GM21529 (cell line): ENCODE measurements around the gene IL10.
A peak's percentile ranks its signal among the peaks of the same experiment; 100 is the strongest.

Source experiments
- ATAC-seq: cut with Tn5 transposase; IDR thresholded peaks from one replicate; pipeline ENCODE4 v1.9.1; 2021; ENCODE audit not compliant: unreplicated experiment

Gene IL10

DNA sequence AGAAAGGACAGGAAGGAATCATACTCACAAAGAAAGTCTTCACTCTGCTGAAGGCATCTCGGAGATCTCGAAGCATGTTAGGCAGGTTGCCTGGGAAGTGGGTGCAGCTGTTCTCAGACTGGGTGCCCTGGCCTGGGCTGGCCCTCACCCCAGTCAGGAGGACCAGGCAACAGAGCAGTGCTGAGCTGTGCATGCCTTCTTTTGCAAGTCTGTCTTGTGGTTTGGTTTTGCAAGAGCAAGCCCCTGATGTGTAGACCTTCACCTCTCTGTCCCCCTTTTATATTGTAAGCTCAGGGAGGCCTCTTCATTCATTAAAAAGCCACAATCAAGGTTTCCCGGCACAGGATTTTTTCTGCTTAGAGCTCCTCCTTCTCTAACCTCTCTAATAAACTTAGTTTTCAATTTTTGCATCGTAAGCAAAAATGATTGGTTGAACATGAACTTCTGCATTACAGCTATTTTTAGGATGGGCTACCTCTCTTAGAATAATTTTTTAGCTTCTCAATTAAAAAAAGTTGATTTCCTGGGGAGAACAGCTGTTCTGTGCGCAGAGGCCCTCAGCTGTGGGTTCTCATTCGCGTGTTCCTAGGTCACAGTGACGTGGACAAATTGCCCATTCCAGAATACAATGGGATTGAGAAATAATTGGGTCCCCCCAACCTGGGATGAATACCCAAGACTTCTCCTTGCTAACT lies at the start of gene IL10:
Gene IL10 (minus strand): TSS at position 252 of the 695 bp plus-strand sequence. CDS start 59 bp downstream, at position 193.
- no peak for ATAC-seq

DNA sequence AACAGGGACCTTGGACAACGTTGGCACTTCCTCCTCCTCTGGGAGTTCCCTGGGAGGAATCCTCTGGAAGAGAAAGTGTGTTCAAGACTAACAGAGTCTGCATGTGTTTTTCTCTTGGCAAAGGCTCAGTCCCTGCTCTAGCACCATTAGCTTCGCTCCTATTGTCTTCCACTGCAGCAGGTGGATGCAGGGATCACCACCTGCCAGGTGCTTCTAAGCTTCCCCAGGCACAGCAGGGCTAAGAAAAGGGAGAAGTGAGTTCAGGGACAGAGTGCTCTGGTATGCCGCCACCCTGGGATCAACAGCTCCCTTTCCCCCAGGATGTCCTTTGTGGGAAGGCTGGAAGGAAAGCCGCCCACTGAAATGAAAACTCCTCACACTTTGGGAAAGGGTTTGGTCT lies 49.2 kb upstream of the IL10 start:
- no peak for ATAC-seq

DNA sequence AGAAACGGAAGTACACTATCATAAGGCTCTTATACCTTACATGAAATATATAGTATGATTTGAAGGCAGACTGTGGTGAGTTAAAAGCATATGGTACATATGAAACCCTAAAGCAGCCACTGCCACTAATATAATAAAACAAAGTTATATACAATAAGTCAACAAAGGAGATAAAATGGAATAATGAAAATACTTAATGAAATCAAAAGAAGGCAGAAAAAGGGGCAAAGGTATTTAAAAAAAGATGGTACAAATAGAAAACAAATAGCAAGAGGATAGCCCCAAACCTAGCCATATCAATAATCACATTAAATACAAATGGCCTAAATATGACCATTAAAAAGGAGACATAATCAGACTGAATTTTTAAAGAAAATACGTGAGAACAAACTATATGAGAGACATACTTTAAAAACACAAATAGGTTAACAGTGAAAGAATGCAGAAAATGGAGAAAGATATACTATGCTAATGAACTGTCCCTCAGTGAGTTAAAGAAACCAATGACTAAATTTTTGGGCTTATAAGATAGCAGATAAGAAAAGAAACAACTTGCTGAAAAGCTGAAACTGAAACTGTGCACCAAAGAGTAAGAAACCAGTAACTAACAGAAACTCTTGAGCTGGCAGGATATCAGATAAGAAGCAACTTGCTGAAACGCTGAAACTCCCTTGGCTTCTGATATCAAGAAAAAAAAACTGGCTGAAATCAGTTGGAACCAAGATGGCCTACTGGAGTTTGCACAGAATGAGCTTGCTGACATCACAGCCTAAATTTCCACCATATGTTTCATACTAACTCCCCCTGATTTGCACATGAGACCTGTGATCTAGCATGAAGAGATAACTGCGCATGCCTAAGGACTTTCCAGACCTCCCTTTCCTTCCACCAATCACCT lies 44.3 kb upstream of the IL10 start:
- ATAC-seq = peak; percentile 72

DNA sequence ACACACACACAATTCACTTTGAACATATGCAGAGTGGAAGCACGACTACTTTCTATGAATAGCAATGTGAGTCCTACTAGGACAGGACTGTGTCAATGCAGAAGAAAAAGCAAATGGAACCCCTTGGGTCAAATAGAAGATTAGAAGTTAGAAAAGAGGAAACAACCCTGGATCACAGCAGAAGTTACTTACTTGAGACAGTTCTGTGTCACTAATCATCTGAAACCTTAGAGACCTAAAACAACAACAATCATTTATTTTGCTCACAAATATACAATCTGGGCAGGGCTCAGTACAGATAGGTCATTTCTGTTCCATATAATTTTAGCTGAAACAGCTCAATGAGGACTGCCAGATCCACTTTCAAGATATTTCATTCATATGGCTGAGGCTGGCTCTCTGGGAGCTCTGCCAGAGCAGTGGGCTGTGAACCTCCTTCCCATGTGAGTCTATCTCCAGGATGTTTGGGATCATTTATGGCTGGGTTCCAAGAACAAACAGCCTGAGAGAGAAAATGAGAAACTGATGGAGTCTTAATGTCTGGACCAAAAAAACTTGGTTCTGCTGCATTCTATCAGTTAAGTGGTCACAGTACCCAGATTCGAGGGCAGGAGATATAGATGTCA lies 42.5 kb upstream of the IL10 start:
- ATAC-seq = no peak

DNA sequence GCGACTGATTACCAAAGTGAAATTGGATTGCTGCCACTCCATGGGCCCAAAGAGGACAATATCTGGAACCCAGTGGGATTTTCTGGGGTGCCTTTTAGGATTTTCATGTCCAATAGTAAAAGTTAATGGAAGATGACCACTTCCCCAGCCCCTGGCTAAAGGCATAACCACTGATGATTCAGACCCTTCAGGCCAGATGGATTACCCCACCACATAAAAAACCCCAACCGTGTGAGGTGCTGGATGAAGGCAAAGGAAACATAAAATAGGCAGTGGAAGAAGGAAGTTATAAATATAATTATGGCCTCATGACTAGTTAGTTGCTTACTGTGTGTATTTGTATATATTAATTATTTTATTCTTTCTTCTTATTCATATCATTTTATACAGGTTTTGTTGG lies 40.2 kb upstream of the IL10 start:
- ATAC-seq = no peak

DNA sequence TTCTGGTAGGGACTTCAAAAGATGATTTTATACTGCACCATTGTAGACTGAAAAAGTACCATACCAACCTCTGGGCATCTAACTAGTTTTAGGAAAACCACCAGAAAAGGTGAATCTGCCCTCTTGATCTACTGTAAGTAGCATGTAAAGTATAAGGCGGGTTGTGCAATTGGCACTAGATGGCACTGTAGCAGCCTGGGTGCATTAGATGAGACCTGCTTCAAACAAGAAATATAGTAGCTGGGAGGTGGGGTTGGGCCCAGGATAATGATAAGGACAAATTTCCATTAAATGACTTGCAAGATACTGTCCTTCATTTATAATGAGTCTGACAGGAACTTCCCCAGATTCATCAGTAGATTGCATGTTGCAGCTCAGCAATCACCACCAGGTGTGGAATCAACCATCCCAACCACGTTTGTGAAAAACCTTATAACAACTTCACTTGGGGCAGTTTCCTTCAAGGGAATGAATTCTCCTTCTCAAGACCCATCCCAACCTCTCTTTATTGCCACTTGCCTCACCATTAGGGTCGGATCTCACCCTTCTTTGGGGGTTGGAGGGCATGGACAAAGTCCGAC lies 37.3 kb upstream of the IL10 start:
- no peak for ATAC-seq

DNA sequence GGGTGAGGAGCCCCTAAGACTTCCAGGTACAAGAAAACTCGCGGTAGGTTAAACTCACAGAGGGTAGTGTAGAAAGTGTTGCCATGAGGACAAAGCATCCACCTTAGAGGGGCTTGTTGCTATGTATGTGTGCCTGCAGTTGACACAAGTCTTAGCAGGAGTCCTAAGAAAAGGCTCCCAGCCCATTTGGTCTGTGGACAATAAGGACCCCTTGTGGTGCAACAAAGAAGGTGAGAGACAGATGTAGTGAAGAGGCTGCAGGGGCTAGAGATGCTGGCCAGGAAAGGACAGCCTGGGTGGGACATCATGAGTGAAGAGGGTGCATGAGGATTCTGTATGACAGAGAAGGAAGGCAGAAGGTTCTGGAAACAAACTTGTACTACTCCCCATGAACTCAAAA lies 36.3 kb upstream of the IL10 start:
- peak; percentile 82 for ATAC-seq

DNA sequence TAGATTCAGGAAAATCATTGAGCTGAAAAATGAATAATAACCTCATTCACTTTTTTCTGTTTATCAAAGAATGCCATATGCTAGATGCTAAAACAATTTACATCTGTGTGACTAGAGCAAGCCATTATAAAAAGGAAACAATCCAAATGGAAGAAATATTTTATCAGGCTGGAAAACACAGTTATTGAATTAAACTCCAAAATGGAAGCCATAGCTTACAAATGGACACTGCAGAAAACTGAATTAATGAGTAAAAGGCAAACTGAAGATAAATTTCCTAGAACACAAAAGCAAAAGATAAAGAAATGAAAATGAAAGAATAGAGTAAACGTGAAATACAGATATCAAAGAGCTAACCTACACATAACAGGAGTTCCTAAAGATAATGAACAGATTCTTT lies 33.1 kb upstream of the IL10 start:
- no peak for ATAC-seq

DNA sequence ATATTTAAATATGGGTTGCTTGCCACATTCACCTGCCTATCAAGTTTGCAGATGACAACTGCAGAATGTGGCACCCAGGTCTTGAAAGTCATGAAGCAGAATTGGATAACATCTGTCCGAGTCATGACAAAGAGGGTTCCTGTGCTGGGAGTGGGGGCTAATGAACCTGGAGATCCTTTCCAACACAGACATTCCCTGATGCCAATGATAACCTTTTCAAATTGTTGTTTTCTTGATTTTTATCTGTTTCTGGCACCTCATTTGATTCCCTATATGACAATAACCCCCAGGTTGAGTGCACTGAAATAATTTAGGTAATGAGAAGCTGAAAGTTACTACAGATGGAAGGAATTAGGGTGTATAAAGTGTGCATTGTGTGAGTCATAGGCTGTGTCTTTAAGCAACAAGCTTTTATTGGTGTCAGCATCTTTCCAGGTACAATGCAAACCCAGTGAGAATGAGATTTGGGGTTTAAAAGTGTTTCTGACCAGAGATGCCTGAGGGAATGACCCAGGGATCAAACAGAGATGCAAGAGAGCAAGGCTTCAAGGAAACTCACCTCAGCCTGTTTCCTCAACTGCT lies 32.0 kb upstream of the IL10 start:
- ATAC-seq = no peak

DNA sequence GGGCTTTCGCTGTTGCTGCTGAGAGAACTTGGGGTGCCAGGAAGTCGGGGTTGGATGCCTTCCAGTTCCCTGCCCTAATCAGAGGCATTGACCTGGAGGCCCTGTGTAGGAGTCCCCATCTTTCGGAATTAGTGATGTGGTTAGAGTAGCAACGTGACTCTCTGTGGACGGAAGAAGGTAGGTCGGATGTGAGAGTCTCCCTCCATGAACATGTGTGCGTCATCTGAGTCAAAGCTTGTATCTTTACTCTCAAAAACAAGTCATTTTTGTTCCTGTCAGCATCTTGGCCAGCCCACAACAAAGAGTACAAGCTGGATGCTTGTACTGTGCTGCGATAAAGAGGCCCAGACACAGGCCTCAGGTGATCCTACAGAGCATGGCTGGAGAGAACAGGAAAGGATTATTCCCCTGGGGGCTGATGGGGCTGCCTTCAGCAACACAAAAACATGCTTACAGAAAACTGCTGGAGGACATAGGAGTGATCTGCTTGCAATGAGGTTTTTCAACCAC lies 31.0 kb upstream of the IL10 start:
- ATAC-seq = peak; percentile 97

DNA sequence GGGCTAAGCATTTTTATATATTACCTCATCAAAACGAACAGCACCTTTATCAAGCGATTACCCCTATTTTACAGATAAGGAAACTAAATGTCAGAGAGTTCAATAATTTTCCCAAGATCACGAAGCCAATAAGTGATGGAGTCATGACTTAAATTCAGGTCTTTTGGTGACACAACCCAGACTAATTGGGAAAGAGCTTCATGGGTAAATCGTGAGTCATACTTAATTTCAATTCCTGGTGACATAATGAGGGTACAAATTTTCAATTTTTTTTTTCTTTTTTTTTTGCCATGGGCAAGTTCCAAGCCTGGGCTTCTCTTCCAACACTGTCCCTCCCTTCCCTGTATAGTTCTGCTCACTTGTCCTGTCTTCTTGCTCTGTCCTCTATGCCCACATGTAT lies 30.1 kb upstream of the IL10 start:
- ATAC-seq = no peak

DNA sequence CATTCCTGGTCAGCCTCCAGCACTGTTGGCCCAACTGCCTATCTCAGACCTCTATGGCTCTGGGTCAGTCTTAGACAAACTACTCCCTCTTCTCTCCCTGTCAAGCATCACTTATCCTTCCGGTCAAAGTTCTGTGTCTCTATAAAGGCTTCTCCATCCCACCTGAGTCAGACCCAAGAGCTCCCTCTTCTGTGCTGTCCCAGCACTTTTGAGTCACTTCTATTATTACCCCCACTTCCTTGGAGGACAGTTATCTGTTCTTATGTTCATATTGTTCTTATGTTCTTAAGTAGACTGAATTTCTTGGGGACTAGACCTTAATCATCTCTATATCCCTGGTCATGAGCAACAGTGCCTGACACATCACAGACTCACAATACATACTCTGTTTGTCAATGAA lies 29.2 kb upstream of the IL10 start:
- no peak for ATAC-seq

DNA sequence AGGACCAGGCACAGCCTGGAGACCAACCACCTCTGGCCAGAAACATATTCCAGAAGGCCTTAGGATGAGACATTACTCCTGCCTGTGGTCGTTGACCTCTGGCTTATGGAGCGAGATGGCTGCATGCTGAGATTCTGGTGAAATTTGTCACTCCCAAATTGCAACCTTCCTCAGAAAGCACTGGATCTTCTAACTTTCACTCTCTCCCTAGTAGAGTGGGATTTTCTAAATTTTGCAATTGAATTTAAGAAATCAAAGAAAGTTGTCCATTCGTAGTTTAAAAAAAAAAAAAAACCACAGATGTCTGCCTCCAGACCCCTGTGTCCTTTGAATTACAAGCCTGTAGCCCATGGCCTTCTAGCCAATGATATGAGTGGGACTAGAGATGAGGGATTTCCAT lies 28.6 kb upstream of the IL10 start:
- no peak for ATAC-seq

DNA sequence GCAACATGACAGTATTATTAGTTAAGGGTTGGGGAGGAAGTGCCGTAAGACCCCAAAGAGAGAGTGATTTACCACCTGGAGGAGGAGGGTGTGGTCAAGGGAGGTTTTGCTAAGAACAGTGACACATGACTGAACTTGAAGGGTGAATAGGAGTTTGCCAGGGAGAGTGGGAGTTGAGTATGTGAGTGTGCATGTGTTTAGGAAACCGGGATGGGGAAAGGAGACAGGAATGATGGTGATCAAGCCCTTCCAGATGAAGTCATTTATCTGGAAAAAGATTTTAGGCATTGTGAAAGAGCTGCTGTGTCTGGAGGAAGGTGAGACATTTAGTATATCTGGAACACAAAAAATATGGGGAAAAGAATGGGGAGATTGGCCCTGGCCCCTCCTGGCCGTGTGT lies 28.1 kb upstream of the IL10 start:
- ATAC-seq = no peak

DNA sequence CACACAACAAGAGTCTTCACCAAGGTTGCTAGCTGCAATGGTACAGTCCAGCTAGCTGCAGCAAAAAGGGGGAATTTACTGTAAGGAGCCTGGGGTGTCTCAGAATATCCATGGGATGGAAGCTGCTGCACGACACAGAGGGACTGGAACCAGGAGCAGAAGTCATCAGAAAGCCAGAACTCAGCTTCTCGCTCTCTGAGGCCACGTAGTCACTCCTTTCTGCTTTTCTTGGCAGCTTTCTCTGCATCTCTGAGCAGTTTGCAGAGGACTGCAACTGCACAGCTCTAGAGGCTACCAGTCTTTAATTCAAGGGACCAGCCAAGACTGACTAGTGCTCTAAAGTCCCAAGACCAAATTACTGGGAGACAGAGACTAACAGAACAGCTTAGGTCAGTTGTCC lies 27.0 kb upstream of the IL10 start:
- no peak for ATAC-seq

DNA sequence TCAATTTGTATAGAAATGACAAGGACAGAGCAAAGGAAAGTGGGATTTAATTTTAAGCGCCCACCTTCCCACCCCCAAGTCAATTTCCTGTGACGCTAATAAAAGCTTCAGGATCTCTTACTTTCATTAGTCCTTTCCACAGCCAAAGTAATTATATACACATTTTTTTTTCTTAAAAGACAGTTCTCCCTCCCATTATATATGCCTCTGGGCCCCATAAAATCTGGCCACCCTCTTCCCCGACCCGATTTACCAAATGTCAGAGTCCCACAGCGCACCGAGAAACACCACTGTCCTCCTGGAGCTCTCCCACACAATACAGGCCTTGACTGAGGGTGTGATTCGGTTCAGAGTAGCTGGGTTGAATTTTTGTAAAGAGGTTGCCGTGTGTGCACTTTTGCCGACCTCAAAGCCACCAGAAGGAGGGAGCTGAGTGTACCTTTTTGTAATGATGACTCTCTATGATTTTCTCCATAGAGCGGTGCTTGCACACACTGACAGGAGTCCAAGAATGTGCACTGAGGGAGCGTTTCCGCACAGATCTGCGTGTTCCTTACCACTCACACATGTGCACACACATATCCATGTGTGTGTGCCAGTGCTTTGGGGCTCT lies 26.2 kb upstream of the IL10 start:
- no peak for ATAC-seq

DNA sequence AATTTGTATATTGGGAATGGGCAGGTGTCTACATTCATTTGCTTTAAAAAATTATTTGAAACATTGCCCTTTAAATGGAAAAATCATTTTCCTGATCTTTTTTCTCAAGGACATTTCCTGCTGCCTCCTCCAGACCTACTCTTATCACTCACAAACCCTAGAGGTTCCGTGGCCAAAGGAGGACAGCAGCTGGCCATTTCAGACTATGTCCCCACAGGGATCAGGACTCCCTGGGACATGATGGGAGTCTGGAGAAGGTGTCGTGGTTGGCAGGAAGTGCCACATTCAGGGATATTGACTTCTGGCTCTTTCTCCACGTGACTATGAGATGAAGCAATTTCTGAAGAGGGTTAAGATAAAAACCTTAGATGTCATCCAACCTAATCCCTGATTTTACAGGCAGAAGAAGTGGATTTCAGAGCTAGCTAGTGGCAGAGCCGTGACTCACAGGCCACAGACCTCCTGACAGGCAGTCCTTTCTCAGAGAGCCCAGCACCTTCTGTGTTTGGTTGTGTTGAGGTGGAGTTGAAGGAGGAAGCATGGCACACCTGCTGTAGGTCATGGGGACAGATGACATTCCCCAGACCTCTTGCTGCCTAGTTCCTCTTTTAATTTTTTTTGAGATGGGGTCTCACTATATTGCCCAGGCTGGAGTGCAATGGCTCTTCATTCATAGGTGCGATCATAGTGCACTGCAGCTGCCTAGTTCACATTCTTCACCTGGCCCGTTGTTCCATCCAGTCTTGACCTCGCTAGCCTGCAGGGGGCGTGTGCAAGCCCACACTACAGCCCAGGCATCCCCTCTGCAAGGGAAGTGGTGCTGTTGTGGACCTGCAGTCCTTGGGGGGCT lies 25.5 kb upstream of the IL10 start:
- no peak for ATAC-seq

DNA sequence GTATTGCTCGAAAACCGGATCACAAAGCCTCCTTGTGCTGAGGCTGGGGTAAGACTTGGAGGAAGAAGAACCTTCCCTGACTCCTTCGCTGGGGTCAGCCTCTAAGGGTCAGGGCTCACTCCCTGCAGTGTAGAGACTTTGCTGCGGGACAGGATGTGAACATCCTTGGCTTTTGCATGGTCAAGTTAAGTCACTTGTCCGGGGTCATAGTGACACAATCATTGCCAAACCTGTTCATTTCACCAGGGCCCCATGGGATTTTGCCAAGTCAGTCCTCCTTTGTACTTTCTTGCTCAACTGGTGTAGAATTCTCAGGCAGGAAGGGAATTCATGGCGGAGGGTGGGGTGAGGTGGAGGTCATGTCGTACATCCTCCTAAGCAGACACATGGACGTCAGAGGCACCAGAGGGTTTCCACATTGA lies 24.7 kb upstream of the IL10 start:
- no peak for ATAC-seq

DNA sequence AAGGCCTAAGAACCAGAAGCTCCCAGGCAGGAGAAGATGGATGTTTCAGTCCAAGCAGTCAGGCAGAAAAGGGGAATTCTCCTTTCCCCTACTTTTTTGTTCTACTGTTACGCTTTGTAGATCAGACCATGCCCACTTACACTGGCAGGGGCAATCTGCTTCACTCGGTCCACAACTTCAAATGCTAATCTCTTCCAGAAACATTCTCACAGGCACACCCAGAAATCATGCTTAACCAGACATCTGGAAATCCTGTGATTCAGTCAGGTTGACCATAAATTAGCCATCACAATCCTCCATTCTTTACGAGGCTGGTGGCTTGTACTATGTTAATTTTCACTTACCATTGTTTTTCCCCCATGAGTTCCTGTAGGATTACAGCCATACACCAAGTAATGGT lies 23.8 kb upstream of the IL10 start:
- ATAC-seq = no peak
